H9 (cell line): ENCODE results near the gene EIF3B. TPM values are rescaled to one million over a fixed set of nuclear protein-coding genes. Genes with fewer than 3 reads are reported as not detected.

ENCODE experiments used
- DNase-seq: peaks from one replicate; pipeline ENCODE4 v3.0.0-alpha.2; 2017
- H2AFZ ChIP-seq: one replicate; pipeline ENCODE4 v1.6.1; 2013; ENCODE audit warnings: mild to moderate bottlenecking, low read length, control low read depth, moderate library complexity
- H2AK5ac ChIP-seq: 2 replicates; pipeline ENCODE4 v1.6.1; 2013; ENCODE audit warnings: low read length, control low read depth, mixed read lengths; ENCODE audit not compliant: insufficient read length
- H2BK120ac ChIP-seq: one replicate; pipeline ENCODE4 v1.6.1; 2013; ENCODE audit warnings: low read depth, mild to moderate bottlenecking, low read length, control low read depth, inconsistent platforms; ENCODE audit not compliant: poor library complexity, severe bottlenecking
- H2BK12ac ChIP-seq: 2 replicates; pipeline ENCODE4 v1.6.1; 2013; ENCODE audit warnings: low read length, control low read depth, mixed read lengths, low read depth; ENCODE audit not compliant: insufficient read length
- H2BK15ac ChIP-seq: 2 replicates; pipeline ENCODE4 v1.6.1; 2013; ENCODE audit warnings: low read depth, low read length, control low read depth
- H2BK20ac ChIP-seq: one replicate; pipeline ENCODE4 v1.6.1; 2013; ENCODE audit warnings: low read depth, mild to moderate bottlenecking, low read length, control low read depth, inconsistent platforms; ENCODE audit not compliant: poor library complexity, severe bottlenecking
- H2BK5ac ChIP-seq: 2 replicates; pipeline ENCODE4 v1.6.1; 2013; ENCODE audit warnings: low read length, control low read depth, mixed read lengths; ENCODE audit not compliant: insufficient read length
- H3K14ac ChIP-seq: 2 replicates; pipeline ENCODE4 v1.6.1; 2013; ENCODE audit warnings: low read length, control low read depth; ENCODE audit not compliant: insufficient read depth
- H3K18ac ChIP-seq: 2 replicates; pipeline ENCODE4 v1.6.1; 2013; ENCODE audit warnings: low read depth, mild to moderate bottlenecking, mixed read lengths, low read length, control low read depth; ENCODE audit not compliant: insufficient read length
- H3K23ac ChIP-seq: 2 replicates; pipeline ENCODE4 v1.6.1; 2013; ENCODE audit warnings: low read length, control low read depth, mixed read lengths, low read depth; ENCODE audit not compliant: insufficient read length
- H3K23me2 ChIP-seq: 2 replicates; pipeline ENCODE4 v1.6.1; 2013; ENCODE audit warnings: low read depth, mild to moderate bottlenecking, mixed read lengths, low read length, control low read depth; ENCODE audit not compliant: insufficient read length, poor library complexity, severe bottlenecking
- H3K27ac ChIP-seq: 2 replicates; pipeline ENCODE4 v1.5.1; 2013; ENCODE audit warnings: low read length, control low read depth, mixed read lengths, low read depth; ENCODE audit not compliant: insufficient read length
- H3K27me3 ChIP-seq: 2 replicates; pipeline ENCODE4 v1.6.1; 2013; ENCODE audit warnings: low read length, control low read depth, inconsistent platforms; ENCODE audit not compliant: insufficient read depth
- H3K4ac ChIP-seq: 2 replicates; pipeline ENCODE4 v1.6.1; 2013; ENCODE audit warnings: low read depth, mild to moderate bottlenecking, control low read depth, inconsistent platforms, low read length, moderate library complexity
- H3K4me1 ChIP-seq: 2 replicates; pipeline ENCODE4 v1.6.1; 2013; ENCODE audit warnings: low read length, control low read depth, inconsistent platforms; ENCODE audit not compliant: insufficient read depth
- H3K4me2 ChIP-seq: 2 replicates; pipeline ENCODE4 v1.6.1; 2013; ENCODE audit warnings: low read length, control low read depth, mixed read lengths; ENCODE audit not compliant: insufficient read length, insufficient read depth
- H3K56ac ChIP-seq: 2 replicates; pipeline ENCODE4 v1.6.1; 2013; ENCODE audit warnings: low read depth, mild to moderate bottlenecking, mixed read lengths, low read length, control low read depth; ENCODE audit not compliant: insufficient read length
- H3K79me1 ChIP-seq: 2 replicates; pipeline ENCODE4 v1.6.1; 2013; ENCODE audit warnings: low read depth, mild to moderate bottlenecking, moderate library complexity, low read length, control low read depth, inconsistent platforms; ENCODE audit not compliant: insufficient read depth, poor library complexity, severe bottlenecking
- H3K79me2 ChIP-seq: 2 replicates; pipeline ENCODE4 v1.6.1; 2013; ENCODE audit warnings: low read length, control low read depth, inconsistent platforms; ENCODE audit not compliant: insufficient read depth
- H3K9ac ChIP-seq: 2 replicates; pipeline ENCODE4 v1.6.1; 2013; ENCODE audit warnings: low read length, control low read depth, mixed read lengths; ENCODE audit not compliant: insufficient read length; ENCODE audit errors: extremely low read depth
- H3K9me3 ChIP-seq: one replicate; pipeline ENCODE4 v1.6.1; 2013; ENCODE audit warnings: low read depth, low read length, inconsistent platforms; ENCODE audit not compliant: control insufficient read depth
- H3T11ph ChIP-seq: one replicate; pipeline ENCODE4 v1.6.1; 2013; ENCODE audit warnings: mild to moderate bottlenecking, low read length, control low read depth, inconsistent platforms
- H4K20me1 ChIP-seq: one replicate; pipeline ENCODE4 v1.6.1; 2013; ENCODE audit not compliant: control insufficient read depth, insufficient read length, insufficient read depth
- H4K5ac ChIP-seq: 2 replicates; pipeline ENCODE4 v1.6.1; 2013; ENCODE audit warnings: low read depth, mild to moderate bottlenecking, mixed read lengths, low read length, control low read depth; ENCODE audit not compliant: insufficient read length
- H4K8ac ChIP-seq: replicated peaks from 2 replicates; pipeline ENCODE4 v1.6.1; 2013; ENCODE audit warnings: low read length, control low read depth, mixed read lengths, low read depth; ENCODE audit not compliant: insufficient read length
- H4K91ac ChIP-seq: 2 replicates; pipeline ENCODE4 v1.6.1; 2013; ENCODE audit warnings: low read depth, mild to moderate bottlenecking, moderate library complexity, mixed read lengths, low read length, control low read depth; ENCODE audit not compliant: insufficient read length
- H3K27ac Mint-ChIP-seq, 3 experiments: 2 replicates in 2 of 3; 3 replicates in 1 of 3; pipeline ENCODE4 v1.8.0; 2020 to 2021; ENCODE audit warnings: mixed read lengths in 3 of 3, mild to moderate bottlenecking in 1 of 3, moderate library complexity in 1 of 3
- H3K27me3 Mint-ChIP-seq: 2 replicates; pipeline ENCODE4 v1.8.0; 2021; ENCODE audit warnings: low read depth, mild to moderate bottlenecking, moderate library complexity, mixed read lengths
- H3K36me3 Mint-ChIP-seq, 3 experiments: 2 replicates in 2 of 3; 3 replicates in 1 of 3; pipeline ENCODE4 v1.8.0; 2020 to 2021; ENCODE audit warnings: low read depth in 3 of 3, mixed read lengths in 3 of 3; ENCODE audit not compliant: insufficient read depth in 1 of 3
- H3K4me1 Mint-ChIP-seq, 2 experiments: 2 replicates each; pipeline ENCODE4 v1.8.0; 2020; ENCODE audit warnings: mixed read lengths in 2 of 2
- H3K4me3 Mint-ChIP-seq, 2 experiments: 2 replicates in 1 of 2; 3 replicates in 1 of 2; pipeline ENCODE4 v1.8.0; 2020 to 2021; ENCODE audit warnings: mild to moderate bottlenecking in 2 of 2, mixed read lengths in 2 of 2, moderate library complexity in 1 of 2
- H3K9me3 Mint-ChIP-seq, 2 experiments: 2 replicates in 1 of 2; 3 replicates in 1 of 2; pipeline ENCODE4 v1.8.0; 2020; ENCODE audit warnings: mild to moderate bottlenecking in 2 of 2, mixed read lengths in 2 of 2, moderate library complexity in 1 of 2
- CTCF ChIP-seq: fragments of 200-600 bp; sonication (generic); conservative IDR thresholded peaks from 3 replicates; pipeline ENCODE4 v1.8.0; 2021; ENCODE audit warnings: antibody characterized with exemption, mild to moderate bottlenecking
- WGBS: extraction: QIAGEN DNeasy Blood & Tissue Kit; methylation state at CpG from one replicate; pipeline ENCODE4 v1.1.7; 2013; ENCODE audit warnings: missing lambda C conversion rate, low lambda C conversion rate, mixed read lengths; ENCODE audit not compliant: insufficient read length; ENCODE audit errors: extremely low coverage; 5-methylcytosine and 5-hydroxymethylcytosine counted together
- total RNA-seq: library from RNA; stranded (reverse); gene quantifications from 2 replicates; pipeline ENCODE4 v1.2.1, GENCODE V29; 2021

EIF3B gene
- total RNA-seq, 1 experiment from 2014 or later: 337 TPM

- H3K4me3 Mint-ChIP-seq: peak within 1 kb of the TSS; percentile 74 to 88
- H3K4me1 ChIP-seq: no peaks in the 10 kb centered on the region
- no CpG with 5 or more reads among the region's 89 CpGs for WGBS
- no peaks in the 10 kb centered on the region for H3K27me3 ChIP-seq
- no peak within 1 kb of the TSS for H4K5ac ChIP-seq
- peaks cover 2% of the 10 kb centered on the region; the same call in 1 of the 2 replicates for H3K79me2 ChIP-seq
- H3K79me1 ChIP-seq: peaks cover 3% of the 10 kb centered on the region
- DNase-seq: peak; percentile 94
- H3K56ac ChIP-seq: no peak within 1 kb of the TSS
- no peak within 1 kb of the TSS for H2AFZ ChIP-seq
- H3K9ac ChIP-seq: peak within 1 kb of the TSS; percentile 64
- H3K4me2 ChIP-seq: peak within 1 kb of the TSS; percentile 75
- no peak within 1 kb of the TSS for H3K23ac ChIP-seq
- TF ChIP-seq CTCF: no peak
- peaks cover 29 to 32% of the 10 kb centered on the region in 2 experiments for H3K4me1 Mint-ChIP-seq
- H2BK120ac ChIP-seq: no peak within 1 kb of the TSS
- no peak within 1 kb of the TSS for H2BK20ac ChIP-seq
- H3K27ac Mint-ChIP-seq: peak within 1 kb of the TSS in 2 of 3 experiments; percentile 61 to 70; a peak in 2 of 7 replicates
- no peak within 1 kb of the TSS for H3K18ac ChIP-seq
- H4K8ac ChIP-seq: no peak within 1 kb of the TSS
- no peaks in the 10 kb centered on the region for H3K9me3 ChIP-seq
- peaks cover 11% of the 10 kb centered on the region for H3K23me2 ChIP-seq
- H3K4ac ChIP-seq: no peak within 1 kb of the TSS
- H3T11ph ChIP-seq: no peak within 1 kb of the TSS
- H4K20me1 ChIP-seq: no peaks in the 10 kb centered on the region
- H2BK12ac ChIP-seq: no peak within 1 kb of the TSS
- H3K14ac ChIP-seq: no peak within 1 kb of the TSS
- no peak within 1 kb of the TSS for H4K91ac ChIP-seq
- no peak within 1 kb of the TSS for H2AK5ac ChIP-seq
- peaks cover 2% of the 10 kb centered on the region; the same call in 1 of the 2 replicates for H3K27me3 Mint-ChIP-seq
- no peak within 1 kb of the TSS for H3K27ac ChIP-seq
- no peak within 1 kb of the TSS for H2BK5ac ChIP-seq
- no peak within 1 kb of the TSS; the same call in 1 of the 2 replicates for H2BK15ac ChIP-seq
- H3K36me3 Mint-ChIP-seq: no peaks in the 10 kb centered on the region; a peak in 3 of 7 replicates
- no peaks in the 10 kb centered on the region; a peak in 1 of 5 replicates for H3K9me3 Mint-ChIP-seq
These were observed 48.5 kb downstream of the EIF3B start, which contains the start of gene CHST12 for GRCh38 chr7:2403014-2403717. TSS of gene CHST12 (plus strand) at chr7:2403611. CDS start at chr7:2432640, 29,029 bp downstream.
